Measurements from ENCODE around the gene NECAB3.

NECAB3 gene

DNA sequence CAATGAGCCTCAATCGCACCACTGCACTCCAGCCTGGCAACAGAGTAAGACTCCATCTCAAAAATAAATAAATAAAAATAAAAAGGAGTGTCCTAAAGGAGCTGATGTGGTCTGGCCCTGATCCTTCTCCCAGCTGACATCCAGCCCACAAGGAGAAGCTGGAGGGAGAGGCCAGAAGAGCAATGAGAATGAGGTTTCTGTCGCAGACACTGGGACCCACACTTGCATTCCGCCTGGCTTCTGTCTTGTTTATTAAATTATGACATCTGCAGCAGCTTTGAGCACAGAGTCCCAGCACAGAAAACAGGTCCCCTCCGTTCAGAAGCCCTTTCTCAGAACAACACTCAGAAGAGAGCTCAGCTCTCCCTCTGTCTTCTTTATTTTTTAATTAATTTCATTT is 22.2 kb upstream of the NECAB3 start:
- no peak for DNase-seq

DNA sequence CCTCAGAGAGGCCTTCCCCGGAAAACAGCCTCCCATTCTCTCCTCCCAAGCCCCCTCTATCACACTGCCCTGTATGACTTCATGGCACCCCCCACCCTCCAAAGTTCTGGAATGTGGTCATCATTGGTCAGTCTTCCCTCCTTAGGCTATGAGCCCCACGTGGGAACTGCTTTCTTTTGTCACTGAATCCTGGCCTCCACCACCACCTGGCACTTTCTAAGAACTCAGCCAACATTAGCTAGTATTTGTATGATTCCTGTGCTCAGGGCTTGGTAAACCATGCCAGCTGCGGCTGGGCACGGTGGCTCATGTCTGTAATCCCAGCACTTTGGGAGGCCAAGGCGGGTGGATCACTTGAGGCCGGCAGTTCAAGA is 20.4 kb upstream of the NECAB3 start:
- DNase-seq = peak in 2 of 14 donors; percentile 71 to 85

DNA sequence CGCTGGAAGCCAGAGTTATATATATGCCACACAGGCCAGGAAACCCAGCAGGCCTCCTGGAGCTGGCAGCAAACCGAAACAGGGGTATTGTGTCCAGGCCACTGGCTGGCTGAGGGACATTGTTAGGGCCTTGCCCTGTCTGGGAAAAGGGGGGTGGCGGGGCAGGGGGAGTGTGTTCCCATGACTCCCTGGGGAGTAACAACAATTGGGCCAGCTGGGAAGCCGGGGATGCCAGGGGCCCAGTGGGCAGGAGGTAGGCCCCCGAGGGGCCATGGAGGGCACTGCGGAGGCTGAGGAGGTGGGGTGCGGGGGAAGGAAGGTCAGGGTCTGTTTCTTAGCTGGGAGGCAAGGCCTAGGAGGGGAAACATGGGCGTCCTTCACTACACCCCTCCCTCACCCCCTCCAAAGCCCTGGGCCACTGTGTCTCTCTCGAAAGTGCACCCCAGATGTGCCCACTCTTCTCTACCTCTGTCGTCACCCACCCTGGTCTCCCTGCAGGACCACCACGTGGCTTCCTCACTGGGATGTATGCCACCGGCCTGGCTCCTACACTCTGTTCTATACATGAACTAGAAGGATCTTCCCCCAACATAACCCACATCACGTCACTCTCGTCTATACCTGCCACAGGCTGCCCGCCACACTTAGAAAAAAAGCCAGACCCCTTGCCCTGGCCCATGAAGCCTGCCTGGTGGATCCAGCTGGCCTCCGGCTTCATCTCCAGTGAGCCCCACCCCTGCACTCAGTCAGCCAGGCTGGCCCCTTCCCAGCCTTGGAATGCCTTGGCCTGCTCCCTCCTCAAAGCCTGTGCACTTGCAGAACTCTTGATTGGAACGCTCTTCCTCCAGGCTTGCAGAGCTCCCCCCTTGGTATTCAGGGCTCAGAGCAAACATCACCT is 19.8 kb upstream of the NECAB3 start:
- DNase-seq = peak in 12 of 14 donors; percentile 8 to 85 (median 67)

DNA sequence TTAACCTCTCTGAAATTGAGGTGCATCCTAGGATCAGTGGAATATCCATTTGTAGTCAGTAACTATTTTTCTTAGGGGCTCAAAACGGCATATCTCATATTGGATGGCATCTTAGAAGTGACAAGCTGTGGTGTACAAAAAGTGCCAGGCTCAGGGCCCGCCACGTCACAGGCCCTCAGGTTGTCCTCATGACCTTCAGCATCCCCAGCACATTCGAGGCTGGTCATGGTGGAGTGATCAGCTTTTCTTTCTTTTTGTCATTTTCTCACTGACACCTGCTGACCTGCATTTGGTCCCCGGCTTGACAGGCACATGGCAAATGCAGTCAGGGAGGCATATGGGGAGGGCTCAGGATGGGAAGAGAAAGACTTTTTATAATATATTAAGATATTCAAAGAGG is 19.1 kb upstream of the NECAB3 start:
- peak in 1 of 14 donors; percentile 59 for DNase-seq

DNA sequence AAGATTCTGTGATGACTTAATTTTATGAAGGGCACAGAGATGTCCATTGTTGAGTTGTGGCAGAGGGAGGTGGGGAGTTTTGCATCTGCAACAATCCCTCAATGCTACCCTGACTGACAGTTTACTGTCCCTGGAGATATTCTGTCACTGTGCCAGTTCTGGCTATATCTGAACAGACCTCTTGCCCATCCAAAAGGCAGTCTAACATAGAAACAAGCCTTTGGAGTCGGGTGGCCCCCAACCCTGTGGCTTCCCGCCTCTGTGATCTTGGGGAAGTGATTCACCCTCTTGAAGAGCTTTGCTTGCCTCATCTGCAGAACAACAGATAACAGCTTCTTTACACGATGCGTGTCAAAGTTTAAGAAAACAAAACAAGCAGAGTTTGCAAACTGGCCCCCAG is 15.7 kb upstream of the NECAB3 start:
- DNase-seq = peak in 6 of 14 donors; percentile 18 to 61 (median 35)

DNA sequence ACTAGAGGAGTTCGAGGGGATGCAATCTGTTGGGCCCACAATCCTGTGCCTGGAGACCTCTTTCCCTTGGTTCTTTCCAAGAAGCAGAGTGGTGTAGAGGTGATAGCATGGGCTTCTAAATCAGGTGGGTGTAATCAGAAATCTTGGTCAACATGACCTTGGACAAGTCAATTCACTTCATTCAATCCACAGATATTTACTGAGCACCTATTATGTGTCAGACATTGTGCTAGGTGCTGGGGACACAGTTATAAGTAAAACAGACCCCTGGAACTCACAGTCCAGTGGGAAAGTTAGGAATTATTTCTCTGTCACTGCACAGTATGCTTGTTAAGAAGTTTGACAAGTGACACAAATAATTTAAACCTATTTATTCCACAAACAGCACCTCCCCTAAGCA is 15.3 kb upstream of the NECAB3 start:
- no peak for DNase-seq

DNA sequence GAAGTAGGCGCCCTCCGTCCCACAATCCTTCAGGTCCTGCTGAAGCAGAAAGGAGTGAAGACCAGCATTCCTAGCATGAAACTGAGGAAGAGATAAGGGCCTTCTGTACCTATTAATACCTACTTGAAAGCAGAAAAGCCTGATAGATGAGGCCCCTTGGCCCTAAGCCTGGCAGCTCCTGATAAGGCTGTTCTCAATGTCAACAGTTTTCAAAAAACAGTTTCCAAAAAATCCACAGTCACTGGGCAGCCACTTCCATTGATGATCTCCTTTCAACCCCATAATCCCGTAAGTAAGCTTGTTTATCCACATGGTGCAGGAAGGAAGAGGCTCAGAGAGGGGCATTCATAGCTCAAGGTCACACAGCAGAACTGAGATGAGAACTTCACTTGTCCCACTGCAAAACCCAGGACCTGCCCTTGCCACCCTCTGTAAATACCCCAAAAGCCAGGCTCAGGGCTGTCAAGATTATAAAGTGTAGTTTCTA is 14.8 kb upstream of the NECAB3 start:
- no peak for DNase-seq

DNA sequence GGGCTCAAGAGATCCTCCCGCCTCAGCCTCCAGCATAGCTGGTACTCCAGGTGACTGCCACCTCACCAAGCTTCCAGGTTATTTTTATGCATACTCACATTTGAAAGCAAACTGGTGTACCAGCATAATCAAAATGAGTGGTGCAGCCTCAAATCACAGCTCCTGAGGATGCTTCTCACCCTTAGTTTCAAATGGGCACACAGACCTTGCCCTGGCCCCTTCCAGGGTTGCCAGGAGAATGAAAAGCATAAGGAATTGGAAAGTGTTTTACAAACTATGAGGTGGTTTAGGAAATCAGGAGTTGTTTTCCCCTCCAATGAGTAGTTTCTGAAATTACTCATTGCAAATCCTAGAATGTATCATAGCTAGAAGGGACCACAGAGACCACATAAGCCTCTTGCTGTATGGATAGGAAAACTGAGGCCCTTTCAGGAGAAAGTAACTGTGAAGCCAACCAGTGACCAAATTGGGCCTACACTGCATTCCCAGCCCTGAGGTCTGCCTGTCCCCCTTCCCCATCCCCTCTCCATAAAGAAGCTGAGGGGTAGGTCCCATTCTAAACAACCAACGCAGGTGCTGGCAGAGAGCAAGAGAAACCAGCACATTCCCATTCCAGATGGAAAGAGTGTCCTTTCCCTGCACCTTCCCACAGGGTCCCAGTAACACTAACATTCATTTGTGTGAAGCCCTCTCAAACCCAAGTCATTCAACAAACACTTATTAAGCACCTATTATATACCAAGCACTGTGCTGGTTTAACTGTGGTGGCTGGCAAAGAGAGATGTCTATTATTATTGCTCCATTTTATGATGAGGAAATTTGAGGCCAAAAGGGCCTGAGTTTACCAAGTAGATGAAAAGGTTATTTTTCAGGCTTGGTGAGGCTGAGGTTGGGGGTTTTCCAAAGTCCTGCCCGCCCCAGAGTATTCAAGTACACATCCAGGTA is 14.0 kb upstream of the NECAB3 start:
- DNase-seq = no peak

DNA sequence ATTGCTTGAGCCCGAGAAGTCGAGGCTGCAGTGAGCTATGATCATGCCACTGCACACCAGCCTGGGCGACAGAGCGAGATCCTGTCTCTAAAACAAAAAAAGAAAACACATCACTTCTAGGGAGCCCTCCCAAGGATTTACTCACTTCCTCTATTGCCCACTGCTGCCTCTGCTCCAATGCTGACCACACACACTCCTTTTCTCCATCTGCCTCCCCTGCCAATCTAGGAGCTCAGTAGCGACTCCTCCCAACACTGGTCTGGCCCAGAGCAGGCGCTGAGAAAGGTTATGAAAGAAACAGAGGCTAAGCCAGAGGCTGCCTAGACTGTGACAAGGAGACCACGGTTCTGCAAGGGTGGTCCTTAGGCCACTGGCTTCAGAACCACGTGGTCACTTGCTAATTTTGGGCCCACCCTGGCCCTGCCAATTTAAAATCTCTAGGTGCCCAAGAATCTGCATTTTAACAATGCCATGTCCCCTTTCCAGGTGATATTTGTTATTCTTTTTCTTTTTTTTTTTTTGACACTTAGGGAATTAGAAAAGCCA is 13.2 kb upstream of the NECAB3 start:
- DNase-seq = peak in 1 of 14 donors; percentile 13

DNA sequence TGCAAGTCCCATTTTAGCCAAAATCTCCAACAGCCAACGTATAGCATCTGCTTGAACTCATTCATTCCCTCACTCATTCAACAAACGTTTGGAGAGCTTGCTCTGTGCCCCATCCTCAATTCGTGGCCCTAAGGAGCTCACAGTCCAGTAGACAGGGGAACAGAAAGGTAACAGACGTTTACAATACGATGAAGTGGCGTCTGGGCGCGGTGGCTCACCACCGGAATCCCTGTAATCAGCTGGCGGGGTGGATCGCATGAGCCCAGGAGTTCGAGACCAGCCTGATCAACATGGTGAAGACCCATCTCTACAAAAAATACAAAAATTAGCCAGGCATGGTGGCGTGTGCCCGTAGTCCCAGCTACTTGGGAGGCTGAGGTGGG is 12.7 kb upstream of the NECAB3 start:
- no peak for DNase-seq

DNA sequence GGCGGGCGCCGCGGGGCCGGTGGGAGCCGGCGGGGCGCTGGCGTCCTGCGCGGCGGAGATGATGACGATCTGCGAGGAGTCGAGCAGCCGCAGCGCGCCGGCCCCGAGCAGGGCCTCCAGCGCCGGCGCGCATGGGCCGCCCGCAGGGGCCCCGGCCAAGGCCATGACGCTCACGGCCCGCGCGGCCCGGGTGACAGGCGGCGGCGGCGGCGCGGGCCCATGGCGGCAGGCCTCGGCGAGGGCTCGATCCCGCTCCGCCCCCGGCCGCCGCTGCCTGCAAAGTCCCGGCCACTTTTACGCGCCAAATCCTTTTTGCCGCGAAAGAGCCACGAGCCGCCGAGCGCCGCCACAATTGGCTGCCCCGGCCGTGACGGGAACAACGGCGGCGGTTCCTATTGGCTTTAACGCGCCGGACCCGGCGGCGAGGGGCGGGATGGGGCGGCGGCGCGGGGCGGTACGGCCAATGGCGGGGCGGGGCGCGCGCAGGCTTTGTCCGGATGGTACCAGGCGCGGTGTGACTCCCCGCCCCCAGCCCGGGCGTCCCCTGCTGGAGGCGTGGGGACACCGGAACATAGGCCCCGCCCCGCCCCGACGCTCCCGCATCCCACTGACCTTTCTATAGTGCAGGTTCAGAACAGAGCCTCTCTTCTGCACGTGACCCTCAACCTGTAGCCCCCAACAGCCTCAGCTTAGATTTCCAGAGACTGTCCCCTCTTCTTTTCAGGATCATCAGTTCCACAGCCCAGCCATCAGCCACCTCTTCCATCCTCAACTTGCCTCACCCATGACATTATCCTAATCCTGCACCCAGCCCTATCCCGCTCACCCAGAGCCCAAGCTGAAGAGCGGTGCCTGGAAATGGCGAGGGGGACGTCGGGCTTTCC is 12.1 kb upstream of the NECAB3 start, which contains the start of gene E2F1:
E2F1 (minus strand) TSS at position 286 of the 884 bp plus-strand sequence; CDS start at position 165, 121 bp downstream.
- peak; percentile 56 to 97 (median 88) for DNase-seq

DNA sequence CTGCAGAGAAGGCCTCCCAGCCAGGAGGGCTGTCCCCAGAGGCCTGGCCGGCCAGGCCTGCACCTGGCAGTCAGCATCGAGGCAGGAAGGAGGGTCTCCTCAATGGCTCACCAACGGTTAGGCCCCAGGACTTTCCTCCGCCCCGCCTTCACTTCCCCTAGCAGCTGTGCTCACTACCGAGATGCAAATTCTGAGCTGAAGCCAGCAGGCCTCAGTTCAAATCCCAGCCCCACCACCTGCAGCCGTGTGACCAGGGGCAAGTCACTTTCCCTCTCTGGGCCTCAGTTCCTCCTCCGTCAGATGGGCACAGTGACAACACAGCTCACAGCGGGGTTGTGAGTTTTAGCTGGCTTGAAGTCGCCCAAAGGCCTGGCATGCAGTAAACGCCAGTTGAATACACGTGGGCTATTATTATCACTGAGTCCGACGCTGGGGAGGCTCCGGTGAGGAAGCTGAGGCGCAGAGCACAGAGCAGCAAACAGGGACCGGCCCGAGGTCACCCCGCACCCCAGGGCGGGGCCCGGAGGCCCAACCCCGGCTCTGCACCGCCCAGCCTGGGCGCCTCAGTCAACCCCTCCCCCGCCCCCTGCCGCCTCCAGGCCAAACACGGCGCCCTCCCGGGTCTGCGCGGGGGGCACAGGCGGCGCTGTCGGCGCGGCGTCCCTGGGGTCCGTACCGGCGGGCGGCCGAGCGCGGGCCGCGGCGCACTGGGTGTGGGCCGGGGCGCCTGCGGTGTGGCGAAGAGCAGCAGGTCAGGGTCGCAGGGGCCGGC is 11.3 kb upstream of the NECAB3 start:
- DNase-seq = no peak

DNA sequence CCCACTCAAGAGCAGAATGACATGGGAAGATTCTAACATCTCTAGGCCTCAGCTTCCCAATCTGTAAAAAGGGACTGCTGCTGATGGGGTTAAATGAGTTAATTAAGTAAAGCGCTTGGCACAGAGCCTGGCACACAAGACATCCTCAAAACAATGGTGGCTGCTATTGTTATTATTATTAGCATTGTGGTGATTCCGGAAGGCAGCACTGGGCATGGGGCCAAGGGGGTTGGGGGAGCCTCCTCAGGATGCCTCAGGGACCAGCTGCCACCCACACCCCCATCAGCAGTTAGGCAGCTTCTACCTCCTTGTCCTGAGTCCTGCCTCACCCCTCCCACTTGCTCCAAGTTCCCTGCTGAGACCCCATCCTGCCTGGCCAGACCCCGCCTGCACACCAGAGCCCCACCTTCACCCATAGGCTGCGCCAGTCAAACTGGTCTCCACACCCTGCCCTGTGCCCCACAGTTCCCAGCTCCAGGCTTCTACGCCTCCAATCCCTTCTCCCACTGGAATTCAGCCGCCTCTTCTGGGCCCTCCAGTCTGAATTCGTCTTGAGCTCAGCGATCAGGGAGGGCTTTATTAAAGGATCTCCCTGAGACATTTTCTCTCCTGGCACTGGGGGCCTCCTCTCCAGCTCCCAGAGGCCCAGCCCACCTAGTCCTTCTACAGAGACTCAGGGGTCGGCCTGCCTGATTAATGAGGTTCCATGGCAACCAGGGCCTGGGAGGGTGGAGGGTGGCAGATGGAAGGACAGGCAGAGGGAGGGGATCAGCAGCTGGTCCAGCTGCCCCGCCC is 10.5 kb upstream of the NECAB3 start:
- no peak for DNase-seq

DNA sequence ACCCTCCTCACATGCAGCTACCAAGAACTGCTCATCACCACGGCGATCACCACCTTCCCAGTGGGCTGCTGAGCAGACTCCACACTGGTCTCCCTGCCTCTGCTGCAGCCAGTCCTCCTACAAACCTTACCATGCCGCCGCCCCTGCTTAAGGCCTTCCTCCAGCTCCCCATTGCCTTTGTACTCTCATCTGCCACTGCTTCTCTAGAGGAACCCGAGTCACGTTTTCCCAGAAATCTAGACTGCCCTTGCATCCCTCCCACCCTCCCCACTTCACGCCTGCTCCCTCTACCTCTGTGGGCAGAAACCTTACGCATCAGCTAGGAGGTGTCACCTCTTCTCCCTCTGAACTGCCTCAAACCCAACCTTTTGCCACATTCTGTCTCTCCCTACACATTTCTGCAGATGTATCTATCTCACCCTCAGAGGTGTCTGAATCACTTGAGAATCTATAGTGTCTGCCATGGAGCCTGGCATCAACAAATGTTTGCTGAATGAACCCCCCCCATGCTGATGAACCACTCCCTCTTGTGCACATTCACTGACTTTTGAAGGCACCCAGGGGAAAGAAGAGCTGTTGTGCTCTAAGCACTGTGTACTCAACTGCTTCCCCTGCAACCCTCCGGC is 7.6 kb upstream of the NECAB3 start:
- DNase-seq = no peak

DNA sequence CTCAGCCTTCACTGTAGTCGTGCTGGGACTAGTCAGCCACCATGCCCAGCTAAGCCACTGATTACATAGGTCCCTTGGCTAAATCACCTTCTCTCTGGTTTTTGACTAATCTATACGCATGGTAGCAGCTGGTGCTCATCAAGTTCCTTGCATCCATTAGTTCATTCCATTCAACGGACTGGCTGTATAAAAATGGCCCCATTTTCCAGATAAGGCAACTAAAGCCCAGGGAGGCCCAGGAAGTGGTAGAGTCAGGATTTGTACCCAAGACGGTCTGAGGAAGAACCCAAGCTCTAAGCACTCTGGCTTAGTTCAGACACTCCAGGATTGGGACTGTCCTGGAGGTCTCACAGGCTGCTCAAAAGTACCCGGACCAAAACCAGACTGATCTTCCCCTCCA is 7.1 kb upstream of the NECAB3 start:
- no peak for DNase-seq

DNA sequence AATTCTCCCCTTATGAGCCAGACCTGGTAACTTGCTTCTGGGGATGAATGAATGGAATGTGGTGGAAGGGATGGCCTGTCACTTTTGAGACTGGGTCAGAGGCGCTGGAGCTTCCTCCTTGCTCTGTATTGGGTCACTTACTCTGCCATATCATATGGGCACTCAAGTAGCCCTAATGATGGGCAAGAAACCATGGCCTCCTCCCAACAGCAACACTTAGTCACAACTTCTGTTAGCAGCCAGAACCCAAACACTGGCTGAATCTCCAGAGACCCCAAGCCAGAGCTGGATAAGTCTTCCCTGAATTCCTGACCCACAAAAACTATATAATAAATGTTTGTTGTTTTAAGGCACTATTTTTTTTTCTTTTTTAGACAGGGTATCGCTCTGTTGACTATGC is 6.5 kb upstream of the NECAB3 start:
- DNase-seq = no peak

DNA sequence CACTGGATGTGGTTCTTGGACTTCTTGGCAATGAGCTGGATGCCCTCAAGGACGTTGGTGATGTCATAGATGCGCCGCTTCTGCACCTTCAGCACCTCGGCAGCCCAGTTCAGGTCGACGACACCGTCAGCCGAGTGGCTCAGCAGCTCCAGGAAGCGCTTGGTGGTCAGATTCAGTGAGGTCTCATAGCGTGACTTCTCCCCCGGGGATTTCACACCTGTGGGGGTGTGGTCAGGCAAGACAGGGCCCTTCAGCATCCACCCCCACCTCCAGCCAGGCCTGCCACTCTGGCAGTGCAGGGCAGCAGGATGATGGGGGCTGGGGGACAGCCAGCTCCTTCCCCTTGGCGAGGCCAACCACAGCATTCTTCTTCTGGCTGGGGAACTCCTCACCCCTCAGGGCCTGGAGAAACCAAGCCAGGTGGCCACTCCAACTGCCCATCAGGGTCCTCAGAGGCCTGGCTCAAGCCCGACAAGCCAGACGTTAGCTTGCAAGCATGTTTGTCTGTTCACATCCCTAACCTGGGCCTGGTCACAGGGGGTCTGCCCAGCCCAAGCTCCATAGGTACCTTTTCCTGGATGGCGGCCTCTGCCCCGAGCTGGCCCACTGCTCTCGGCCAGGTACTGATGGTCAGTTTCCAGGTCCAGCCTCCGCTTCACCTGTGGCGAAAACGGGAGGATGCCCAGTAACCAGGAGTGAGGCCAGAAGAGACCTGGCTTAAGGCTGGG is 5.7 kb upstream of the NECAB3 start:
- DNase-seq = no peak

DNA sequence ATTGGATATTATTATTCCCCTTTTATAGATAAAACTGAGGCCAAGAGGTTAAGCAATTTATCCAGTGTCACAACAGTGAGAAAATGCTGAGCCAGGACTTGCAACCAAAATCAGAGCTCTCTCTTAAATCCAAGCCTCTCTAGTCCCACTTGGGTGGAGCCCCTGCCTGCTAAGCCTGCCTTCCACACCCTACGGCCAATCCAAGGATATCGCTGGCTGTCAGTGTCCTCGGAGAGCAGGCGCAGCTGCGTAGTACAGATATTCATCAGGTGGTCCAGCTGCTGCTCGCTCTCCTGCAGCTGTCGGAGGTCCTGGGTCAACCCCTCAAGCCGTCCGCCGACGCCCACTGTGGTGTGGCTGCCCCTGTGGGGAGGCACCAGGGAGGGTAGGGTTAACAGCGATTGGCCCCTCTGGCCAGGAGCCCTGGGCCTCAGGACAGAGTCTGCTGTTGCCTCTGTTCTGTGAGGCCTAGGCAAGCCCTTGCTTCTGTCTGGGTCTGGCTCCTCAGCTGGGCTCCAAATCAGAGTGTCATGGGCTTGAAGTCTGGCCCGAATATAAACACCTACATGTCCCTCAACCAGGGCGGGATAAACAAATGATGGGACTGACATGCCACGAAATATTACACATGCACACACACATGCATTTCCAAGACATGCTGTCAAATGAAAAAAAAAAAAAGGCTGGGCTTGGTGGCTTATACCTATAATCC is 3.9 kb upstream of the NECAB3 start:
- no peak for DNase-seq
